Central memory CD8-positive, alpha-beta T cell (primary cell): ENCODE results near the gene HELZ2.
"Not testable (repeated sequence)": the region's sequence is repeated elsewhere in the genome, so short reads cannot be mapped to it uniquely, and the experiment has no call there.

Experiments used
- ATAC-seq: fragments of 150-1000 bp; cut with Tn5 transposase; replicated peaks from 2 replicates; pipeline ENCODE4 v1.10.0; 2022; ENCODE audit warnings: mild to moderate bottlenecking, moderate FRiP score, moderate number of reproducible peaks; ENCODE audit not compliant: poor library complexity, severe bottlenecking; ENCODE audit errors: extremely low read depth
- DNase-seq, 2 donors: peaks; one replicate each; pipeline ENCODE4 v3.0.0; 2021; ENCODE audit warnings: low spot score in 2 of 2
- H3K27ac Mint-ChIP-seq: one replicate; pipeline ENCODE4 v1.8.0; 2022; ENCODE audit warnings: low read depth, mild to moderate bottlenecking, moderate library complexity, mixed read lengths
- H3K27me3 Mint-ChIP-seq: one replicate; pipeline ENCODE4 v1.8.0; 2022; ENCODE audit warnings: mixed read lengths
- H3K36me3 Mint-ChIP-seq: one replicate; pipeline ENCODE4 v1.8.0; 2022; ENCODE audit warnings: mild to moderate bottlenecking, moderate library complexity, mixed read lengths; ENCODE audit not compliant: insufficient read depth
- H3K4me1 Mint-ChIP-seq: one replicate; pipeline ENCODE4 v1.8.0; 2022; ENCODE audit warnings: mixed read lengths
- H3K4me3 Mint-ChIP-seq: one replicate; pipeline ENCODE4 v1.8.0; 2022; ENCODE audit warnings: mild to moderate bottlenecking, moderate library complexity, mixed read lengths
- H3K9me3 Mint-ChIP-seq: one replicate; pipeline ENCODE4 v1.8.0; 2022; ENCODE audit warnings: mixed read lengths

The HELZ2 gene, protein sequence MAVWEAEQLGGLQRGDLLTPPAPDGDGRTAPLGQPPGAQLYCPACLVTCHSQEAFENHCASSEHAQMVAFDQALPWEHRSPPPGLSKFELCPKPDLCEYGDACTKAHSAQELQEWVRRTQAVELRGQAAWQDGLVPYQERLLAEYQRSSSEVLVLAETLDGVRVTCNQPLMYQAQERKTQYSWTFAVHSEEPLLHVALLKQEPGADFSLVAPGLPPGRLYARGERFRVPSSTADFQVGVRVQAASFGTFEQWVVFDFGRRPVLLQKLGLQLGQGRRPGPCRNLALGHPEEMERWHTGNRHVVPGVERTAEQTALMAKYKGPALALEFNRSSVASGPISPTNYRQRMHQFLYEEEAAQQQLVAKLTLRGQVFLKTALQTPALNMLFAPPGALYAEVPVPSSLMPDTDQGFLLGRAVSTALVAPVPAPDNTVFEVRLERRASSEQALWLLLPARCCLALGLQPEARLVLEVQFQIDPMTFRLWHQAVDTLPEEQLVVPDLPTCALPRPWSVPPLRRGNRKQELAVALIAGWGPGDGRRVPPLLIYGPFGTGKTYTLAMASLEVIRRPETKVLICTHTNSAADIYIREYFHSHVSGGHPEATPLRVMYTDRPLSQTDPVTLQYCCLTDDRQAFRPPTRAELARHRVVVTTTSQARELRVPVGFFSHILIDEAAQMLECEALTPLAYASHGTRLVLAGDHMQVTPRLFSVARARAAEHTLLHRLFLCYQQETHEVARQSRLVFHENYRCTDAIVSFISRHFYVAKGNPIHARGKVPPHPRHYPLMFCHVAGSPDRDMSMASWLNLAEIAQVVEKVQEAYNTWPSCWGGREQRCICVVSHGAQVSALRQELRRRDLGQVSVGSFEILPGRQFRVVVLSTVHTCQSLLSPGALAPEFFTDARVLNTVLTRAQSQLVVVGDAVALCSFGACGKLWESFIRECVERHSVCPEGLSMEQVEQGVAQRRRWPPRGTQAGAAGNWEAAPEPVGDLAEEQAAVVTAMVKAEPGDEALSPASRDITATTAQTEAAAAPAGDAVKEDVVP (N-terminal part only)

DNA sequence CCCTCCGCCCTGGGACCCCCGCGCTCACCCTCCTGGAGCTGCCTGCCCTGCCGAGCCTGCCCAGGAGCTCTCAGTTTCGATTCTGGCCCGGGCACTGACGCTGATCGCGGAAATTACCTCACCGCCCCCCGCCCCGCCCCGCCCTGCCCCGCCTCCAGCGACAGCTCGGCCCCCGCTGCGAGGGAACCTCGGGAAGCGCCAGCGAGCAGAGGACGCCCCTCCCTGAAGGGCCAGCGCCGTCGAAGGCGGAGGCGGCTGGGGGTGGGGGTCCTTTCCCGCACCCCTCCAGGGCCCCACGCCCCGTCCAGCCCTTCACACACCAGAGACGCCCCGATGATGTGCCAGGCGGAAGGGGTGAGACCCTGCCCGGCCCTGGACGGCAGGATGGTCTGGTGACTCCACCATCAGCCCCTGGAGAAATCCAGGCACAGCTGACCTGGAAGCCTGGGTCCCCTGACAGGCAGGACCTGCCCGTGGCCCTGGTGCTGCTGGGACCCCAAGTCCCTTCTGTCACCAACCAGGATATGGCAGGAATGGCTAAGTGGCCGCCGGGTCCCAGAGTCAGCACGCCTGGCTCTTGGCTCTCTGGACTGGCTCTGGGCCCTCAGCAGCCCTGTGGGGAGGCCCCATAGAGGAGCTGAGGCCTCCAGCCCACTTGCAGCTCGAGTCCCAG, at the start of gene HELZ2:
HELZ2 (minus strand) TSS at position 84 of the 673 bp plus-strand sequence. CDS start 1,854 bp downstream, outside the sequence.
- peak in 1 of 2 donors; percentile 40 for DNase-seq
- Mint-ChIP-seq H3K36me3 (no peaks in the 10 kb centered on the region), H3K27me3 (no peaks in the 10 kb centered on the region), H3K4me1 (peaks cover 2% of the 10 kb centered on the region), H3K4me3 (peak within 1 kb of the TSS; percentile 84), H3K27ac (peak within 1 kb of the TSS; percentile 92), H3K9me3 (no peaks in the 10 kb centered on the region)
- ATAC-seq, result peak; percentile 96

DNA sequence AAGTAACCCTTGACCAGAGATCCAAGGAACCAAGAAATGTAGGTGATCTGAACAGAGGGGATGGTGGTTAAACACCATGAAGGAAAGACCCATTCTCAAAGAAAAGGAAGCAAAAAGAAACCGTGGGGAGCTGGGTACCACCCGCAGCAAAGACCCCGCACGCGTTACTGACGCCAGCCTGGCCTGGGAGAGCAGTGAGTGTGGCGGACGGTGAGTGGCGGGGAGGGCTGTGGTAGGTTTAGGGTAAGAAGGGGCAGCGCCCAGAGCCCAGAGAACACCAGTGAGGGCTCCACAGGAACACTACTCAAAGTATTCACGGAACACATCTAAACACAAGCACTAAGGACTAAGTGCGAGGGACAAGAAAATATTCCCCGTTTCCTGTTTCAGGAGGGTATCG, 48.7 kb upstream of the HELZ2 start:
- H3K27me3 Mint-ChIP-seq, result no peaks in the 10 kb centered on the region
- peak overlapping the region; percentile 12 for H3K27ac Mint-ChIP-seq
- H3K9me3 Mint-ChIP-seq, result no peaks in the 10 kb centered on the region
- peaks cover 14% of the 10 kb centered on the region for H3K36me3 Mint-ChIP-seq
- H3K4me3 Mint-ChIP-seq, result no peak overlapping the region
- peaks cover 32% of the 10 kb centered on the region for H3K4me1 Mint-ChIP-seq
- ATAC-seq, result no peak
- no peak for DNase-seq

DNA sequence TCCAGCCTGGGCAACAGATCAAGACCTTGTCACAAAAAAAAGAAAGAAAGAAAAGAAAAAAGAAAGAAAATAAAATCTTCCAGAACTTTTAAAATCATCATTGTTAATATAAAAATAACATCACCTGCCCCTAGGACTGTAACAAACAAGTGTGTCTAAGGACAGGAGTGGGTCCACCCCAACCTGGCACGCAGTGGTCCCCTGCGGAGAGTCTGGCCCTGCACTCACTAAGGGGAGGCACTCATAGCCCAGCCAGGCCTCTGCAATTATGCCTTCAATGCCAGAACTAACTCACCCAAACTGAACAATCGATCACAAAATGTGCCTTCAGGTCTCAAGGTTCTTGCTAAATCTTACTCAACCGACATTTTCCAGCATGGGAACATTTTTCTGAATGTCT, 48.1 kb upstream of the HELZ2 start:
- Mint-ChIP-seq H3K9me3 (no peaks in the 10 kb centered on the region), H3K27me3 (no peaks in the 10 kb centered on the region), H3K4me3 (no peak overlapping the region), H3K4me1 (peaks cover 32% of the 10 kb centered on the region), H3K27ac (peak overlapping the region; percentile 12), H3K36me3 (peaks cover 13% of the 10 kb centered on the region)
- DNase-seq (no peak), ATAC-seq (no peak)

DNA sequence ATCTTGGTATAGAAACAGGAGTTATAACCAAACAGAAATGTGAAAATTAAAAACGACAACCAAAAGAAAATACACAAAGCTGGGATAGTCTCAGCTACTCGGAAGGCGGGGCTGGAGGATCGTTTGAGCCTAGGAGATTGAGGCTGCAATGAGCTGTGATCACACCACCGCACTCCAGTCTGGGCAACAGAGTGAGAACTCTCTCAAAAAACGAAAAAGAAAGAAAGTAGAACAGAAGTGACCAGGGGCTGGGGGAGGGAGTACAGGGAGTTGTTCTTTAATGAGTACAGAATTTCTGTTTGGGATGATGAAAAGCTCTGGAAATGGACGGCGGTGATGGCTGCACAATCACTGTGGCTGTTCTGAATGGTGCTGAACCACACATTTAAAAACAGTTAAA, 47.0 kb upstream of the HELZ2 start:
- Mint-ChIP-seq H3K36me3 (peaks cover 17% of the 10 kb centered on the region), H3K4me3 (no peak overlapping the region), H3K27ac (no peak overlapping the region), H3K4me1 (peaks cover 32% of the 10 kb centered on the region), H3K27me3 (no peaks in the 10 kb centered on the region), H3K9me3 (no peaks in the 10 kb centered on the region)
- ATAC-seq (no peak), DNase-seq (no peak)

DNA sequence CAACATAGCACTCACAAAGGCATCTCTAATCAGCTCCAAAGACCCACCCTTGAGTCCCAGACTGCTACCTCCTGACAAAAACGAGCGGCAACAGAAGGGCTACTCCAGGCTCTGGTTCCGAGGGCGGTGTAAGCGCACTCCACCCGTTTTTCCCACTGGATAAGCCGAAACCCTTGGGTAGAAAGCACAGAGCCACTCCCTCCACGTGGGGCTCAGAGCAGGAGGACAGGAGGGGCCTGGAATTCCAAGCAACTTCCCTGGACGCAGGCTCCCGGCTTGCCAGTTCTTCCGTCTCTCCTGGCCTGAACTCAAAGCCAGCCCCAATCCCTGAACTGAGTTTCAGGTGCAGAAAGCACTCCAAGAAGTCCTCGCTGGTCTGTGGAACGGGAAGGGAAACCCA, 45.5 kb upstream of the HELZ2 start:
- no peak for DNase-seq
- no peak overlapping the region for H3K27ac Mint-ChIP-seq
- ATAC-seq, result no peak
- no peak overlapping the region for H3K4me3 Mint-ChIP-seq
- peaks cover 21% of the 10 kb centered on the region for H3K36me3 Mint-ChIP-seq
- H3K27me3 Mint-ChIP-seq, result no peaks in the 10 kb centered on the region
- peaks cover 20% of the 10 kb centered on the region for H3K4me1 Mint-ChIP-seq
- no peaks in the 10 kb centered on the region for H3K9me3 Mint-ChIP-seq

DNA sequence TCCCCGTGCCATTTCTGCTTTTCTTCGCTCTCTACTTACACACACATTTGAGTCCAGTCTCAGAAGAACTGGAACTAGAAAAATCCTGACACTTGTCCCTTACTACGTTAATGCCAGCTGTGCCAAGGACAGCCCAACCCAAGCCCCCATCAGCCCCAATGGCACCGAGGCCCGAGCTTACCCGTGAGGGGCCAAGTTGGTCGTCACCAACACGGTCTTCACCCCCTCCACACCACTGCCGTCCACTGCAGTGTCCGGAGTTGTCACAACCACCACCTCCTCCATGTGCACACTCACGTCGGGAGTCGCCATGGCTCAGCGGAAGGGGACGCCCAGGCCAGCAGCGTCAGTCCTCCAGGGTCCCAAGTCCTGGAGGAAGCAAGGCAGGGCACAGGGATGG, 45.0 kb upstream of the HELZ2 start:
- H3K27me3 Mint-ChIP-seq, result no peaks in the 10 kb centered on the region
- no peak for DNase-seq
- no peak for ATAC-seq
- H3K4me3 Mint-ChIP-seq, result no peak overlapping the region
- H3K4me1 Mint-ChIP-seq, result peaks cover 18% of the 10 kb centered on the region
- no peak overlapping the region for H3K27ac Mint-ChIP-seq
- no peaks in the 10 kb centered on the region for H3K9me3 Mint-ChIP-seq
- H3K36me3 Mint-ChIP-seq, result peaks cover 21% of the 10 kb centered on the region

DNA sequence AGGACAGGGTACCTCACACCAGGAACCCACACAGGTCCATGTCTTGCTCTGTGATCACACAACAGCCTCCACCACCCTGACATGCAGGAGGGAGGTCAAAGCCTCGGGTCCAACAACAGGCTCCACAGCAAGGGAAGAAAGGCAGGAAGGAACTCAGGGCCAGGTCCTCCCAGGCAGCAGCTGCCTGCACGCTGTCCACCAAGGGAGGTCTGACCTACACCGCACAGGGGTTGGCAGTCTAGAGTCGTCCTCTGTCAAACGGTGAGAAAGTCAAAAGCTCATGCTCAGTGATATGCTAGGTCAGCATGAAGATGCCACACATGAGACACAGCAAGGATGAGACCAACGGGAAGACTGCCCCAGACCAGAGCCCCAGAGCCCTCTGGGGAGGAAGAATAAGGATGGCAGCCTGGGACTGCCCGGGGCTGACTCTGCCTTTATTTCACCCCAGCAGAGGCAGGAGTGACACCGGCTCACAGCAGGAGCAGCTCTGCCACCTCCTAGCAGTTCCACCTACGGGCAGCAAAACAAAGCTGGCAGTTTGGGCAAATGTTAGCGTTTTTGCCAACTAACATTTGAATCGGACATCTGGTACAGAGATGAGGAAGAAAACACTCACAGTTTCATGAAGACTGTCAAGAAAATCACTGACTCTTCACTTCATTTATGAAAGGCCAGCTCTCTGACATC, 44.4 kb upstream of the HELZ2 start:
- no peak for ATAC-seq
- no peak for DNase-seq
- H3K27me3 Mint-ChIP-seq, result no peaks in the 10 kb centered on the region
- no peaks in the 10 kb centered on the region for H3K9me3 Mint-ChIP-seq
- peaks cover 24% of the 10 kb centered on the region for H3K4me1 Mint-ChIP-seq
- H3K36me3 Mint-ChIP-seq, result peaks cover 21% of the 10 kb centered on the region
- no peak overlapping the region for H3K4me3 Mint-ChIP-seq
- no peak overlapping the region for H3K27ac Mint-ChIP-seq

DNA sequence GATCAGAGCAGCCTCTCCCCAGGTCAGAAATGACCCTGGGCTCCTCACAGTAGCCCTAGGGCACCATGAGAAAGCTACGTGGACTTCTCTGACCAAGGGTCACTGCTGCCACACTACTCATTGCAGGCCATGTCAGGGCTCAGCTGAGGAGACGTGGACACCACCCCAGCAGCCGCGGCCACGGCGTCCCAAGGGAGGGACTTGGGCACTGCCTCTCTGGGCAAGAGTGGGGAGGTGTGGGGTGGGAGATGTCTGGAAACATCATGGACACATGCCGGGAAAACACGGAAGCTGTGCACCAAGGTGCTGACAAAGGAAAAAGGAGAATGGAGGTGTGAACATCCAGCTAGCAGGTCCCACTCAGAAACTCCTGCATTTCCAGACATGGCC, 43.8 kb upstream of the HELZ2 start:
- ATAC-seq (no peak), DNase-seq (no peak)
- Mint-ChIP-seq H3K4me3 (no peak overlapping the region), H3K27ac (no peak overlapping the region), H3K27me3 (no peaks in the 10 kb centered on the region), H3K9me3 (no peaks in the 10 kb centered on the region), H3K4me1 (peaks cover 23% of the 10 kb centered on the region), H3K36me3 (peaks cover 21% of the 10 kb centered on the region)

DNA sequence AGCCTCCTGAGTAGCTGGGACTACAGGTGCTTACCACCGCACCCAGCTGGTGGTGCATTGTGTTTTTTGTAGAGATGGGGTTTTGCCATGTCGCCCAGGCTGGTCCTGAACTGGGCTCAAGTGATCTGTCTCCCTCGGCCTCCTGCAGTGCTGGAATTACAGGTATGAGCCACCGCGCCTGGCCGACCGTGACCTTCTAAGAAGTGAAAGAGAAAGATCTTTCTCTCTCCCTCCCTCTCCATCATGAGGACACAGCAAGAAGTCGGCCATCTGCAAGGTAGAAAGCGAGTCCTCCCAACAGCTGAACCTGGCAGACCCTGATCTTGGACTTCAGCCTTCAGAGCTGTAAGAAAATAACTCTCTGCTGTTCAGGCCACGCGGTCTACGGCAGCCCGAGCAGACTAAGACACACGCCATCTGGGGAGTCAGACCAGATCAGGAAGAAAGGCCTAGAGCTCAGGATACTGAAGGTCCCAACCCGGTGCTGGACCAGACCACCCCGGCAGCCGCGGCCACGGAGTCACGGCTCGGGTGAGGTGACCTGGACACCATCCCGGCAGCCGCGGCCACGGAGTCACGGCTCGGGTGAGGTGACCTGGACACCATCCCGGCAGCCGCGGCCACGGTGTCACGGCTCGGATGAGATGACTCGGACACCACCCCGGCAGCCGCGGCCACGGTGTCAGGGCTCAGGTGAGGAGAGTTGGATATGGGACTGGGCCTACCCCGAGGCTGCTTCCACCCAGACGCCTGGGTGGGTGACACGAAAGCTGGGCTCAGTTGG, 43.2 kb upstream of the HELZ2 start:
- ATAC-seq (no peak), DNase-seq (no peak)
- Mint-ChIP-seq H3K4me3 (no peak overlapping the region), H3K36me3 (peaks cover 21% of the 10 kb centered on the region), H3K27me3 (no peaks in the 10 kb centered on the region), H3K27ac (no peak overlapping the region), H3K4me1 (peaks cover 17% of the 10 kb centered on the region), H3K9me3 (no peaks in the 10 kb centered on the region)

DNA sequence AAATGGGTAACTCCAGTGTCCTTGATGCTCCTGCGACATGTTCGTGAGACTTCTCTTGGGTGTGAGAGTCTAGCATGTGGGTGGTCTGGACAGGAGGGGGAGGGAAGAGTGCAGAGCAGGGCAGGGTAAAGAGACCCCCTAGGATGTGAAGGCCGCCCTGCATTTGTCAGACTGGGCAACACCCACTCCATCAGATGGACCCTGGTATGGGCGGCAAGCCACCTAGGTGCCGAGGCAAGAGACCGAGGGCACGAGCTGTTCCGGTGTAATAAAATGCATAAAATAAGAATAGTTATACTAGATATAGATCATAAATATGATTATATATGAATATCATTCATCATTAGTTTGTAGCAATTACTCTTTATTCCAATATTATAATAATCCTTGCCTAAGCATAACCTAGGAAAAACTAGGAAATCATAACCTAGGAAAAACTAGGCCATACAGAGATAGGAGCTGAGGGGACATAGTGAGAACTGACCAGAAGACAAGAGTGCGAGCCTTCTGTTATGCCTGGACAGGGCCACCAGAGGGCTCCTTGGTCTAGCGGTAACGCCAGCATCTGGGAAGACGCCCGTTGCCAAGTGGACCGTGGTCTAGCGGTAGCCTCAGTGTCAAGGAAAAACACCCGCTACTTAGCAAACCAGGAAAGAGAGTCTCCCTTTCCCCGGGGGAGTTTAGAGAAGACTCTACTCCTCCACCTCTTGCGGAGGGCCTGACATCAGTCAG, 40.0 kb upstream of the HELZ2 start:
- not testable (repeated sequence) for H3K4me1 Mint-ChIP-seq, H3K4me3 Mint-ChIP-seq, ATAC-seq, H3K9me3 Mint-ChIP-seq, H3K27me3 Mint-ChIP-seq, DNase-seq
- Mint-ChIP-seq H3K36me3 (peaks cover 18% of the 10 kb centered on the region), H3K27ac (peak overlapping the region; percentile 26)
